Fibroblast of villous mesenchyme (primary cell): ENCODE measurements around the gene EGF. TPM values are rescaled to one million over a fixed set of nuclear protein-coding genes. Genes with fewer than 3 reads are reported as not detected.
"Not testable (repeated sequence)": the region's sequence is repeated elsewhere in the genome, so short reads cannot be mapped to it uniquely, and the experiment has no call there.

Experiments
- DNase-seq: peaks from one replicate; pipeline ENCODE4 v3.0.0-alpha.2; 2010; ENCODE audit warnings: low read depth
- H3K4me3 ChIP-seq: 2 replicates; pipeline ENCODE4 v1.5.1; 2011; ENCODE audit warnings: low read depth, mild to moderate bottlenecking, low read length
- CTCF ChIP-seq: IDR thresholded peaks from 2 replicates; pipeline ENCODE4 v1.5.1; 2012; ENCODE audit warnings: low read depth, mild to moderate bottlenecking, low read length; ENCODE audit not compliant: insufficient read depth
- total RNA-seq: library from RNA; depleted of rRNA; stranded (reverse); fragments of >200 nt; gene quantifications from 2 replicates; pipeline ENCODE4 v1.2.3, GENCODE V29; 2012

EGF gene
- total RNA-seq, 1 donor = 6.5 TPM

DNA sequence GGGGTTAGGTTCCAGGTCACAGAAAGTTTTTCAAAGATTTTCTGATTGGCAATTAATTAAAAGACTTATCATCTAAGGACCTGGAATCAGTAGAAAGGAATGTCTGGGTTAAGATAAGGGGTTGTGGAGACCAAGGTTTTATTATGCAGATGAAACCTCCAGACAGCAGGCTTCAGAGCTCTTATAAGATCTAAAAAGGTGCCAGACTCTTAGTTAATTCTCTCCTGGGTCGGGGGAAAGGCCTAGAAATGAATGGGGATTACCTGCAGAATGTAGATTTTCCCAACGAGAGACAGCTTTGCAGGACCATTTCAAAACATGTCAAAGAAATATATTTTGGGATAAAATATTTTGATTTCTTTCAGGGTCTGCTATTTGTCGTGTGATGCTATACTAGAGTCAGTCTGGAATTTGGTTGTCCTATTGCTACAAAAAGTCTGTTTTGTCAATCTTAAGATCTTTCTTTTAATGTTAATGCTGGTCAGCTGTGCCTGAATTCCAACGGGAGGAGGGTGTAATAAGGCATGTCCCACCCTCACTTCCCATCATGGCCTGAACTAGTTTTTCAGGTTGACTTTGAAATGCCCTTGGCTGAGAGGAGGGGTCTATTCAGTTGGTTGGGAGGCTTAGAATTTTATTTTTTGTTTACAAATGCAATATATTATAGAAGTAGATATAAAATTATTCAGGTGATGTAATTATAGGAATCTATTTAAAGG is 15.8 kb downstream of the EGF start:
- DNase-seq = no peak
- H3K4me3 ChIP-seq = no peak overlapping the region
- TF ChIP-seq CTCF = no peak

DNA sequence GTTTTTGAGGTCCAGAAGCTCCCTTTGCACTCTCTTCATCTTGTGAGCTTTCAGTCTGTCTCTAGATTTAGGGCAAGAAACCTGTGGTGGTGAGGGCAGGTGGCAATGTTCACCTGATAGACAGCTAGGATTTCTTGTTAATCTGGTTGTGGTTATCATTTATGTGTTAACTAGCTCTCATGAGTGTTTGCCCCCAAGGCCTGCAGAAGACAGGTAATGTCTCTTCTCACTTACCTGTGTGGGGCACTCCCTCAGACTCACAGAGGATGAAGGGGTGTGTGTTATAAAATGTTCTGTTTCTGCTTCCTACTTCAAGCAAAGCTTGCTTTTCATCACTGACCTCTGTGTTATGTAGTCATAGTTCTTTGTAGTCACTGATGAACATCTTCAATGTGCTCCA is 17.8 kb downstream of the EGF start:
- no peak for DNase-seq
- H3K4me3 ChIP-seq = no peak overlapping the region
- TF ChIP-seq CTCF = no peak

- no peak for DNase-seq
- TF ChIP-seq CTCF = no peak
- H3K4me3 ChIP-seq = no peak overlapping the region
Observed at GRCh38 chr4:109930872-109931271, 18.2 kb downstream of the EGF start.

GRCh38 chr4:109931318-109931717 is 18.6 kb downstream of the EGF start:
- no peak for DNase-seq
- no peak overlapping the region for H3K4me3 ChIP-seq
- no peak for TF ChIP-seq CTCF

- not testable (repeated sequence) for DNase-seq, H3K4me3 ChIP-seq
Observed at GRCh38 chr4:109937352-109937751, 24.7 kb downstream of the EGF start.

DNA sequence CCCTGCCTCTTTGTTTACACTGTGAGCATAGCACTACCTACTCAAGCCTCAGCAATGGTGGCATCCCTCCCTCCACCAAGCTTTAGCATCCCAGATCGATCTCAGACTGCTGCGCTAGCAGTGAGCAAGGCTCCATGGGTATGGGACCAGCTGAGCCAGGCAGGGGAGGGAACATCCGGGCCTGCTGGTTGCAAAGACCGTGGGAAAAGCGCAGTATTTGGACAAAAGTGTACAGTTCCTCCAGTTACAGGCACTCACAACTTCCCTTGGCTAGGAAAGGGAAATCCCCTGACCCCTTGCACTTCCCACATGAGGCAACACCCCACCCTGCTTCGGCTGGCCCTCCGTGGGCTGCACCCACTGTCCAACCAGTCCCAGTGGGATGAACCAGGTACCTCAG is 26.5 kb downstream of the EGF start:
- no peak overlapping the region for H3K4me3 ChIP-seq
- no peak for DNase-seq
- no peak for TF ChIP-seq CTCF

GRCh38 chr4:109942292-109942926 is 29.7 kb downstream of the EGF start:
- TF ChIP-seq CTCF = no peak
- H3K4me3 ChIP-seq = no peak overlapping the region

More at GRCh38 chr4:109942292-109942926, 29.7 kb downstream of the EGF start:
- no peak for DNase-seq
